ENCODE measurements around the gene SLC2A4RG.

DNA sequence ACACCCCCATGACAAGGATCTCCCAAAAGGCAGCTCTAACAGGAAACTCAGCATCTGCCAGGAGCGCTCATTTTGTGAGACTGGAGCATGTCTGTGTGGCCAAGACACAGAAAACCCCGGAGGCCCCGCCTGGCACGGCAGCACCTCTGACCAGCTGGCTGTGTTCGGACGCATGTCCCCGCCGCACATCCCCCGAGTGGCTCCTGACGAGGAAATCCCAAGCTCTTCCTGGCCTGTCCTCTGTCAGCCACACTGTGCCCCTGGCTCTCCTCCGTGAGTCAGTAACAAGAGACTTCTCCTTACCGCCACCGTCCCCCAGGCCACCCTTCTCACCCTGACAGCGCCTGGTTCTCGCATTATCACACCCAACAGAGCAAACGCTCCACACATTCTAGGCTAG, 14.4 kb downstream of the SLC2A4RG start:
- TF ChIP-seq, protein P1, sequence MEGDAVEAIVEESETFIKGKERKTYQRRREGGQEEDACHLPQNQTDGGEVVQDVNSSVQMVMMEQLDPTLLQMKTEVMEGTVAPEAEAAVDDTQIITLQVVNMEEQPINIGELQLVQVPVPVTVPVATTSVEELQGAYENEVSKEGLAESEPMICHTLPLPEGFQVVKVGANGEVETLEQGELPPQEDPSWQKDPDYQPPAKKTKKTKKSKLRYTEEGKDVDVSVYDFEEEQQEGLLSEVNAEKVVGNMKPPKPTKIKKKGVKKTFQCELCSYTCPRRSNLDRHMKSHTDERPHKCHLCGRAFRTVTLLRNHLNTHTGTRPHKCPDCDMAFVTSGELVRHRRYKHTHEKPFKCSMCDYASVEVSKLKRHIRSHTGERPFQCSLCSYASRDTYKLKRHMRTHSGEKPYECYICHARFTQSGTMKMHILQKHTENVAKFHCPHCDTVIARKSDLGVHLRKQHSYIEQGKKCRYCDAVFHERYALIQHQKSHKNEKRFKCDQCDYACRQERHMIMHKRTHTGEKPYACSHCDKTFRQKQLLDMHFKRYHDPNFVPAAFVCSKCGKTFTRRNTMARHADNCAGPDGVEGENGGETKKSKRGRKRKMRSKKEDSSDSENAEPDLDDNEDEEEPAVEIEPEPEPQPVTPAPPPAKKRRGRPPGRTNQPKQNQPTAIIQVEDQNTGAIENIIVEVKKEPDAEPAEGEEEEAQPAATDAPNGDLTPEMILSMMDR (IDR thresholded peaks at IDR 0.05), result no peak
- no peak for TF ChIP-seq POLR2A (IDR thresholded peaks at IDR 0.05)

Measured in lower leg skin (tissue), 3 donors.